Measurements from ENCODE around the gene LRRC74B.

The LRRC74B gene

GRCh38 chr22:21101877-21102638, 56.3 kb downstream of the LRRC74B start:
- no peak for DNase-seq (ENCODE audit: low read depth in 2 of 2, low spot score in 1 of 2)

DNA sequence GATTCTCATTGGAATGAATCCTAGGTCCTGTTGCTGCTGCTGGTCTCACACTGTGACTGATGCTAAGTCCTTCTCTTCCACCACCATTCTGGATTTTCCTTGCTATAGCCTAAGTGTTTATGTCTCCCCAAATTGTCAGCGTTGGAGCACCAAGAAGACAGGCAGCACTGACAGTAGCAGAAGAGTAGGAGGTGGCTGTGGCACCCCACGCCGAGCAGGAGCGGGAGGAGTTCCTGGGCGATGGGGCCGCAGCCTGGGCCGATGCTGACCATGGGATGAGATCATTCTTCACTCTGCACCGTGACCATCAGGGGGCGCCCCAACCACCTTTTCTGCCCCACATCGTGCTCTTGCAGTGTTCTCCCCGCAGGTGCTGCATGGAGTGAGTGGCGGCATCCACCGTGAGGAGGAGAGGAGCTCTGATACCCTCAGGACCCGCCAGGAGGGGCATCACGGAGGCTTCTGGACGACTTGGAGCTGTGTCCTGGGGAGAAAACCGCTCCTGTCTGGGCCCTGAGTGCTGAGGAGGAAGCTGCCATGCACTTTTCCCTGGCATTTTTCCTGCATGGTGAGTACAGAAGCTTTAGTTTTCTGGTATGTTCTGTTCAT, 57.0 kb downstream of the LRRC74B start:
- DNase-seq (ENCODE audit: low read depth in 2 of 2, low spot score in 1 of 2) = peak; percentile 26 to 50

GRCh38 chr22:21103633-21104032, 57.9 kb downstream of the LRRC74B start:
- no peak for DNase-seq (ENCODE audit: low read depth in 2 of 2, low spot score in 1 of 2)

GRCh38 chr22:21104126-21104691, 58.5 kb downstream of the LRRC74B start:
- DNase-seq (ENCODE audit: low read depth in 2 of 2, low spot score in 1 of 2) = no peak

DNA sequence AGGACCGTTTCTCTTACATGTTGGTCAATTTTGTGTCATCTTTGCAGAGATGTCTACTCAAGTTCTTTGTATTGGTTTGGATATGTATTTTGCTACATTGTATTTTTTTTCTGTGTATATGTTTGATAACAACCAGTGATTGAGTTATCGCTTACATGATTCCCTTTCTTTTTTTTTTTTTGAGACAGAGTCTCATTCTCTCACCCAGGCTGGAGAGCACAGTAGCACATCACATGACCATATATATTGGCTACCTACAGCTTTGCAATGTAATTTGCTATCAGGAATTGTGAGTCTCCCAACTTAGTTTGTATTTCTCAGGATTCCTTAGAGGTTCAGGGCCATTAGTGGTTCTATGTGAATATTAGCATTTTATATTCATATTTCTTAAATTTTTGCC, 59.5 kb downstream of the LRRC74B start:
- DNase-seq (ENCODE audit: low read depth in 2 of 2, low spot score in 1 of 2) = no peak

DNA sequence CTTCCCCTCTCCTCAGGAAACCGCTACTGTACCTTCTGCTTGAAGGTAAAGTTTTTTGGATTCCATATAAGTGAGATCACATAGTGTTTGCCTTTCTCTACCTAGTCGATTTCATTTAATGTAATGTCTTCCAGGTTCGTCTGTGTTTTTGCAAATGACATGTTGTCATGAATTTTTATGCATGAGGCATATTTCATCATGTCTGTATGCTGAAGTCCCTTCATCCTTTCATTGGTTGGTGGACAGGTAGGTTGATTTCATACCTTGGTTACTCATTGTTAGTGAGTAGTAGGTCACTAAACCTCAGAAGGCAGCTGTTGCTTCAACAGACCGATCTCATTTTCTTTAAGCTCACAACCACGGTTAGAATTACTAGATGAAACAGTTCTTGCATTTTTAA, 60.3 kb downstream of the LRRC74B start:
- DNase-seq (ENCODE audit: low read depth in 2 of 2, low spot score in 1 of 2) = no peak

GRCh38 chr22:21108379-21109115, 62.8 kb downstream of the LRRC74B start:
- DNase-seq (ENCODE audit: low read depth in 2 of 2, low spot score in 1 of 2) = no peak
